SIG-M5 treated with dmso at 0.1 percent for 504 hours (cell line): Measurements from ENCODE around the gene LRRC75A.

Source experiments
- DNase-seq: peaks from one replicate; lab custom pipeline; 2025; ENCODE audit not compliant: unreplicated experiment; lab: John Stamatoyannopoulos, UW

The LRRC75A gene

DNA sequence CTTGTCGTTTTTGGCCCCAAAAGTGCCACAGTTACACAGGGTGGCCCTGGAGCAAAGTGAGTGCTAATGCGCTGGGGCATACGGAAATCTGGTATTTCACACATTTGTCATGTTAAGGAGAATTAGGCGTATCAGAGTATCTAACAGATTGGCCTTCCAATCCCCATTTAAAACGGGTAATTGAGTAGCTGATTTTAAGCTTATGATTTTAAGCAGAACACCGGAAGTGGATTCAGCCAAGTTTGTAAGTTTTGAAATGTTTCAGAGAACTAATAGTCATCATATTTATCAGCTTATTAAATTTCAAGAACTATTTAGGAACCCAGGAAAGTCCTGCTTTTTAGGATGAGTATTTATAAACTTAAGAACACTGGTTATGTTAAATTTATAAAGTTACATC, 19.5 kb downstream of the LRRC75A start:
- no peak for DNase-seq

GRCh38 chr17:16471295-16471694, 20.7 kb downstream of the LRRC75A start:
- DNase-seq: no peak

- no peak for DNase-seq
These were observed 21.7 kb downstream of the LRRC75A start for GRCh38 chr17:16470265-16470664.

- DNase-seq: no peak
These were observed 23.5 kb downstream of the LRRC75A start for GRCh38 chr17:16468428-16468992.

- no peak for DNase-seq
These were observed 24.1 kb downstream of the LRRC75A start for GRCh38 chr17:16467886-16468285.

GRCh38 chr17:16467044-16467443, 24.9 kb downstream of the LRRC75A start:
- DNase-seq: no peak

GRCh38 chr17:16466407-16466806, 25.6 kb downstream of the LRRC75A start:
- DNase-seq: no peak

DNA sequence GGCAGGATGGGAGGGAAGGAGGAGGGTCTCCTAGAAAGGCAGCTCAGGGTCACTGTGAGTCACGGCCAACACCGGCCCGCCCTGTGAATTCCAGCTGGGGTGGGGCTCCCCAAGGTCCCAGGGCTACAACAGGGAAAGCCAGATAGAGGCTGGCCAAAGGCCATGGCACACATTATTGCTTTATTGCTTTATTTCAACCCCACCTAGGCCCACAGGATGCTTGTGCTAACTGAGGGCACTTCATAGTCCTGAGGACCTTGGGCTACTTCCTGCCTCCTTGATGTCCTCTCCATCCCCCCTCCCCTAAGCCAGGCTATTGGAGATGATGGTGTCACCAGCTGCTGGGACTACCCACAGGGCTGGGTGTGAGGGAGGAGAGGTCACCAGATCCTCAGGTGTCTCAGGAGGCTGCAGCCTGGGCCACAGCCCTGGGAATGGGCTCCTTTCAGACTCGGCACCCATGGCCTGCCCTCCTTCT, 26.1 kb downstream of the LRRC75A start:
- no peak for DNase-seq

- DNase-seq: no peak
These were observed 27.0 kb downstream of the LRRC75A start for GRCh38 chr17:16465052-16465312.

DNA sequence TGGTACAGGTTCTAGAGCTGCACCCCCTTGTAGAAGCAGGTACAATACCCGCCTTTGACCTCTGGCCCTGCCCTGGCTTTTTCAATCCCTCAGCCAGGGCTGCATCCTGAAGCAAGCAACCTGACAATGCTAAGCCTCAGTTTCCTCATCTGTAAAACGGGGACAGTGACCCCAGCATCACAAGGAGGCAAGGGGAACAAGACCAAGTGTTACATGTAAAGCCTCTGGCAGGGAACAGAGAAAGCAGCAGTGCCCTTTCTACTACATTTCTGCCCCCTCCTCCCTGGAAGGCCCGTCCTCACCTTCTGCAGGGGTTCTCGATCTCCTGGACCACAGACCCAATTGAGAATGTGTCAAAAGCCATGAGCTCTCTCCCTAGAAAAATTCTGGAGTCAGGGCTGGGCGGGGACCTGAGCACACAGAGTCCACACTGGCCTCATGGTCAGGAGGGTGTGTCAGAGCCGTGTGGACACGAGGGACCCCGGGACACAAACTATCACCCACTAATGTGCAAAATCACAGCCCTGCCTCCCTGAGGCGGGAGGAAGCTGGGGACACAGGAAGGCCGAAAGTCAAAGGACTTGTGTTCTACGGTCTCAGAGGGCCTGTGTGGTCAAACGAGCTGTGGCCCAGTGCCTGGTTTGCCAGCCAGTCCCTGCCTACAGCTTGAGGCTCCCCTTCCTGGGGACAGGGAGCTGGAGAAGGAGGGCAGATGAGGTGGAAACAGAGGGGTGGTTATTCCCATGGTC, 27.5 kb downstream of the LRRC75A start:
- no peak for DNase-seq

DNA sequence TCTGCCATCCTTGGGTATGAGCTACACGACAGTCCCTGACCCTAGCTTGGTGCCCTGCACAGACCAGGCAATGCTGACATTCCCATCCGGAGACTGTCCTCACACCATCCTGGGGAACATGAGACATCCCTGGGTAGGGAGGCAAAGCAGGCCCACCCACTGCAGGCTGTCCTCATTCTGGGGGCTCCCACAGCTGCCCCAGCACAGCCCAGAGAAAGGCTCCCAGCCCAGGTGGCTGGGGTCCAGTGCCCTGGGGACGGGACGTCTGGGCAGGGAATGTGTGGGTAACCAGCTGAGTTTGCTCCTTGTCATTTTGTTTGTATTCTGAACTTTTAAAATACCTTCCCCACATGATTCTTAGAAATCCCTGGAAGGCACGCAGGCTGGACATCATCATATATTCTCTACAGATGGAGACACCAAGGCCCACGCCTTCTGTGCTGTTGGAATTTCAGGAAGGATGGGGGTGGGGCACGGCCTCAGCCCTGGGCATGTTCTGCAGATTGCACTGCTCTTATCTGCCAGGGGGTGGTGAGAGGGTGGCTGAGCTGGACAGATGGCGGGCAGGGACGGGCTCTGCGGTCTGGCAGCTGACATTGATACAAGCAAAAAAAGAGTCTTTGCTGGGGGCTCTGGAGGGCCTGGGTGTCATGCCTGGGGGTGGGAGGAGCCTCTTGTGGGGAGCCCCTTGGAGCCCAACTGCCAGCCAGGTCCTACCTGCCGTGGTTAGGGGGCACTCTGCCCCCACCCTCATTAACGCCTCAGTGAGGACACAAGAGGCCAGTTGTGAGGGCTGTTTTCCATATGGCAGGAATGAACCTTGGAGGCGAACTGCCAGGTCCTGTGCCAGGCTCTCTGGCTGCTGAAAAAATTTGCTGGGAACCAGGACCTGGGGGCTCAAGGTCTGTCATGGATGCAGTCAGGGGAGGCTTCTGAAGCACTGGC, 28.4 kb downstream of the LRRC75A start:
- no peak for DNase-seq

DNA sequence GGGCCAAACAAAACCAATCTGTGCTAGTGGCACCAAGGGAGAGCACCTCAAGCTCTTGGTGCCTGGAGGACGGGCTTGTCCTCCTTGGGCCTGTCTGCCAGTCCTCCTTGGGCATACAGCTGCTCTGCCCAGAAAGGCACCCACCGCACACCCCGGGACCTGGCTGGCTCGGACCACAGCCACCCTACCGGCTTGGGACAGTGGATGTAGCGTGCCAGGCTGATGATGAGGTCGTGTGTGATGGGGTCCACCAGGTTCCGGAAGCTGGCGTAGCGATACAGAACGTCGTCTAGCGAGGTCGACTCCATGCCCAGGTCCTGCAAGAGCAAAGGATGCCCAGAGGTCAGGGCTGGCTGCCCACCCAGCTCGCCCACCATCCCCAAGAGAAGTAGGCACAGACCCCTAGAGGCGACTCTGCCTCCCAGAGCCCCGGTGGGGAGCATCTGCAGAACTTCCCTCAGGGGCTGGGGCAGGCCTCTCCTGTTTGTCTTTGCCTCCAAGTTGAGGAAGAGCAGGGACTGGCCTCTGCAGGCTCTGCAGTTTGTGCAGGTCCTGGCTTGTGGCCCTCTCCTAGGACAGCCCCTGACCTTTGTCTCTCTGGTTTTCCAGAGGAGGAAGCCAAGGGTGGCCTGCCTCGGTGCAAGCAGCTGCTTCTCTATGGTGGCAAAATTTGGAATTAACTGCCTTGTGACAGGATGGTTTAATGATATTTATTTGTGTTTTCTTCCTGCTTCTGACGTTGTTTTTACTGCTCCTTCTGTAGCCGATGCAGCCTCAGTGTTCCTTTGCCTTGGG, 29.7 kb downstream of the LRRC75A start:
- DNase-seq: no peak

GRCh38 chr17:16461606-16461866, 30.5 kb downstream of the LRRC75A start:
- no peak for DNase-seq

DNA sequence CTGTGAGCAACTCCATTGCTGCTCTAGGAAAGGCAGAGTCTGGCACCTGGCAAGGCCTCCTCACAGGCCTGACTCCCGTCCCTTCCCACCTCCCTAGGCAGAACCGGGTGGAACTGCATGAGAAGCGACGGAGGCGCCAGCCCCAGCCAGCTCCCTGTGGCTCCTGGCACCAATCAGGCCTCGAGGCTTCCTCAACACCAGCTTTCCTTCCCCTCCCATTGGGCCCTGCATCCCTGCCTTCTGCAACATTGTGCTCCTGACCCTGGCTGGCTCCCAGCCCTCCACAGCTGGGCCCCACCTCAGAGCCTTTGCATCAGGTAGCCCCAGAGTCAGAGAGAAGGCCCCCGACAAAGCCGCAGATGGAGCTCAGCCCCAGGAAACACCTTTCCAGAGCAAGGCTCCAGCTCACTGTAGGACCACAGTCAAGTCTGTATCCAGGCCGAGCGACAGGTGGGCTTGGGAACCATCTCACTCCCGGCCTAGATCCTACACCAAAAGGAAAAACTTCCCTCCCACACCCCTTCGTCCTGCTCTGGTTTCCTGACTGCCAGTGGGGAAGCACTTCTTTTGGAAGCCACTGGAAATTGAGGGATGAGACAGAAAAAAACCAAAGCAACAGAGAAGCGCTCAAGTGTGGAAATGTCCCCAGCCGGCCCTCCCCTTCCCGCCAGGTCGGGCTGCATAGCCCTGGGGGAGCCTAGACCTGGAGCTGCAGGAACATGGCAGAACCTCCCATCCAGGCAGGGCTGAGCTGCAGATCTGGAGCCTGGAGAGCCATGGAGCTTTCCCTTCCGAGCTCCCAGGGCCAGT, 31.0 kb downstream of the LRRC75A start:
- DNase-seq: no peak

DNA sequence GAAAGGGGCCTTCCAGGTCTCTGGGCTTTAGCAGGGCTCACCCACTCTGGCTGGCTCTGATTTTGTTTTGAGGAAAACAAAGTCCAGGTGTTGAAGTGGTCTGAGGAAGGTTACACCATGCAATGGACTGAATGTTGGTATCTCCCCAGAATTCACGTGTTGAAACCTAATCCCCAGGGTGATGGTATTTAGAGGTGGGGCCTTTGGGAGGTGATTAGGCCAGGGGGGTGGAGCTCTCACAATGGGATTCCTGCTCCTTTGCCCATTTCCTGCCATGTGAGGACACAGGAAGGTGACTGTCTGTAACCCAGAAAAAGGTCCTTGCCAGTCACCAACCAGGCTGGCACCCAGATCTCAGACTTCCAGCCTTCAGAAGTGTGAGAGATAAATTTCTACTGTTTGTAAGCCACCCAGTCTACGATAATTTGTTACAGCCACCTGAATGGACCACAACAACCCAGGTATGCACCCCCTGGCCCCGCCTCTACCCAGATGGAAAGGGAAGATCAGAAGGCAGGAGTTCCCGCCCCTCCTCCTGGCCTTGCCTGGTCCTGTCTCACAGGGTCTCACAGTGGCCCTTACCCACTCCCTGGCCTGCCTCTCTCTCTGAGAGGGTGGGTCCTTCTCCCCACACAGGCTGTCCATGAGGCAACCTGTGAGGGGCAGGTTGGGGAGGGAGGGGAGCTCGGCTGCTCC, 32.0 kb downstream of the LRRC75A start:
- DNase-seq: no peak

DNA sequence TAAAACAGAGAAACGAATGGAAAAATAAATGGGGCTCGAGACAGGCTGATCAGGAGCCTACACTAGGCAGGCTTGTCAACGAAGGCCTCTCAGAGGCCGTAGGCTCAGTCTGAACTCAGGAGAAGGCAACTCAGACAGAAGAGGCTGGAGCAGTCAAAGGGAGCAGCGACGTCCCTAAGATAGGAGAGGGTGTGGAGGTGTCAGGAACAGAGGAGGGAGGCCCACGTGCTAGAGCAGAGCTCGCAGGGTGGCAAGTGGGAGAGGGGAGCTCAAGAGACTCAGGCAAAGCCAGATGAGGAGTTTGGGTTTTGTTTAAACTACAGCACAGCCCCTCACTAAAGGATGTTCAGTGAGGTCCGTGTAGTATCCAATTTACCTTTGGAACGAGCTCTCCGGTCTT, 32.7 kb downstream of the LRRC75A start:
- no peak for DNase-seq

DNA sequence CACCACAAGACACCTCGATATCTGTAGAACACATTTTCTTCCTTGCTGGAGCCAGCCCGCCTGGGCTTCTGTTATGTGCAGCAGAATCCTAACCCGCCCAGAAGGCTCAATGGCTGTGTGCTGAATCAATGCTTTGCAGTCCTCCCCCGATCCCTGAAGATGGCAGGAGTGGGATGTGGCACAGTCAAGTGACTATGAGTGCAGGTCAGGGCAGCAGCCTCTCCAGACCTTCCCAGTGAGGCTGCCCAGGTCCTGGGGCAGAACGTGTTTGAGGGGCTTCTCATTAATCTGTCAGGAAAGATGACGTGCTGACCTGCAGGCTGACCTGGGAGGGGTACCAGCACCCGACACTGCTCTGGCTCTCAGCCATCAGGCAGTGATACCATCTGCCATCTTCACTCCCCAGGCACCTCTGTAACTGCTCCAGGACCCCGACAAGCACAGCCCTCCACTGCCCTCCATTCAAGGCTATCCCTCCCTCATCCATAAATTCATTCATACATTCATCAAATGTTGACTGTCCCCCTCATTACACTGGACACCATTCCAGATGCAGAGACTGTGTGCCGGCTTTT, 35.2 kb downstream of the LRRC75A start:
- no peak for DNase-seq

- no peak for DNase-seq
These were observed 35.8 kb downstream of the LRRC75A start for GRCh38 chr17:16455997-16456741.

DNA sequence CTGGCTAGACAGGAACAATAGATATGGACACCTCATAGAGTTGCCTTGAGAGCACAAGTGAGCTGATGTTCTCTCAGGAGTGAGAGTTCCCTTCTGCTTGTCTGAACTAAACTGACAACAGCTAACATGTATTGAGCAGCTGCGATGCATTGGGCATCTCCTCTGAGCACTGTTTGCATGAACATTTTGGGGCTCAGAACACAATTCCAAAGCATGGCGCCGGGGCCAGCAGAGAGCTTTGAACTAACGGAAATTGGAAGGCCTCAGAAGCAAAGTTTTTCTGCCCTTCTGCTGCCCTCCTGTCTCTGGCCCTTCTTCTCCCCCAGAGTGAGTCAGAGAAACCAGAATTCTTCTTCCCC, 38.5 kb downstream of the LRRC75A start:
- no peak for DNase-seq
